ENCODE results near the gene TUBA3D.
"Not testable (repeated sequence)": the region's sequence is repeated elsewhere in the genome, so short reads cannot be mapped to it uniquely, and the experiment has no call there.

Gene TUBA3D

DNA sequence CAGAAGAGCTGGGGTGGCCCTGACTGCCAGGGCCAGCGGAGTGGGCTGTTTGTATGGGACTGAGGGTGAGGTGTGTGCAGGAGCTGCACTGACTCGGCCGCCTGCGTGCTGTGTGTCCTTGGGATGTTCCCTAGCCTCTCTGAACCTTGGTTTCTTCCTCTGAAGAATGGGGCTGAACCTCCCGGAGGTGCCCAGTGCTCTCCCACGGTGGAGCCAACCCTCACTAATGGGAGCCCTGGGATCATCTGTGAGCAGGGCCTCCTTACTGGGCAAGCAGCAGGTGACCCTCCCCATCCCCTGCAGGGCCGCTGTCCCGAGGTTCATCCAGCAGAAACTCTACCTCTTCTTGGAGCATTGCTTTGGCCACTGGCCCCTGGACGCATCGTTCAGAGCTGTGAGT is 40.1 kb downstream of the TUBA3D start:
- no peak for DNase-seq

DNA sequence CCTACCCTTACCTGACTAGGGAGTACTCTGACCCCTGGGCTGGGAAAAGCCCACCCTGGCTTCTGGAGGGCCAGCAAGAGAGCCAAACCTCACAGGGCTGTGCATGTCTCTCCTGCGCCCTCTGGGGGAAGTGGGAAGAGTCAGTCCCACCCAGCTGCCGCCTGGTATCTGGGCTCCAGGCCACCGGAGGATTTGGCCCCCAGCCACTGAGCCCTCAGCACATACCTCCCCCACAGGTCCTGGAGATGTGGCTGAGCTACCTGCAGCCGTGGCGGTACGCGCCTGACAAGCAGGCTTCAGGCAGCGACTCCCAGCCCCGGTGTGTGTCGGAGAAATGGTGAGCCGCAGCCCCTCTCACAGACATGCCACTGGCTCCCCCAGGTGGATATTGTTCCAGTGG is 40.7 kb downstream of the TUBA3D start:
- not testable (repeated sequence) for DNase-seq

DNA sequence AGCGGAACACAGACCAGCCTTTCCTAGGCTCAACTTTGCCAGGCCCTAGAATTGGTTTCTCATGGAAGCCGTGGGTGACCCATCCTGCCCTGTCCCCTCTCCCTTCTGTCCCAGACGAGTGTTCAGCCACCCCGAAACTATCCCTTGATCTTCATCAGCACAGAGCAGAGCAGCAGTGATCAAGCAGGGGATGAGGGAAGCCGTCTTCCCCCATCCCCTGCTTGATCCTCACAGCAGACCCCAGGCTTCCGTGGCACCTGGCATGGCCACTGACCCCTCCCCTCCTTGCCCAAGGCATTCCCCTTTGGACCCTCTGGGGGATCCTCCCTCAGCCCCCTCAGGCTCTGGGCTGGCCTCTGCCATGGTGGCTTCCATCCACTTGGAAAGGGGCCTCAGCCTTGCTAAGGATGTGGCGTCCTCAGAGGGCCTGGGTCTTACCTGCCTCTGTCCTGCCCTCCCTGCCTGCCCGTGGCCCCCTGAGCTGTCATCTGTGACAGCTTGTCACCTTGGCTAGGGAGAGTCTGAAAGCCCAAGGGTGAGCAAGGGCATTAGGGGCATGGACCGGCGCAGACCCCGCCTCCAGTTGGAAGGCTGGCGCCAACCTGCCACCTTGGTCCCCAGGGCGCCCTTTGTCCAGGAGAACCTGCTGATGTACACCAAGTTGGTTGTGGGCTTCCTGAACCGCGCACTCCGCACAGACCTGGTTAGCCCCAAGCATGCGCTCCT is 41.4 kb downstream of the TUBA3D start:
- no peak for DNase-seq

DNA sequence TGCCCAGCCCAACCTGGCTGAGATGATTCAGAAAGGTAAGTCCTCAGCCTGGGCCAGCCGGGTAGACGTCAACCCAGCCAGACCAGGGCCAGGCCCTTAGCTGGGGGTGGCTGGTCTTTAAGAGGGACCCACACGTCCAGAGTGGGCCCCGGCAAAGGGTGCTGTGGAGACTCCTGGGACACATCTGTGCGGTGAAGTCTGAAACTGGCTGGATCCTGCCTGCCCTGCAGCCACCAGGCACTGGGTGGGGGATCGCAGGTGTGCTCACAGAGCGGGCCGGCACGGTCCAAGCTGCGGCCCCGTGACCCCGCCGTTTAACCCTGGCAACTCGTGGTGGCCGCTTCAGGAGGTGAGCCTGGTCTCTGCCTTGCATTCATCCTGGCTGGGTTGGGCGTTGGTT is 41.9 kb downstream of the TUBA3D start:
- not testable (repeated sequence) for DNase-seq

DNA sequence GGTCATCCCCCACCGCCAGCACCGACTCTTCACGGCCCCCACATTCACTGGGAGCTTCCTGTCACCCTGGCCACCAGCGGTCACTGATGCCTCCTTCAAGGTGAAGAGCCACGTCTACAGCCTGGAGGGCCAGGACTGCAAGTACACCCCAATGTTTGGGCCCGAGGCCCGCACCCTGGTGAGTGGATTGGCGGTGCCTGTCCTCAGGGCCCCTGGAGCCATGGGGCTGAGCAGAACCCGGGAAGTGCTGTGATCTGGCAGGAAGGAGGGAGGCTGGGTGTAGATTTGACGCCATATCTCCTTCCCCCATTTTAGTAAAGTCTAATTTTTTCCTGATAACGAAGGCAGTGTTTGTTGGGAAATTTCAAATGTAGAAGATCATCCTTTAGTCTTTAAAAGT is 42.6 kb downstream of the TUBA3D start:
- not testable (repeated sequence) for DNase-seq

DNA sequence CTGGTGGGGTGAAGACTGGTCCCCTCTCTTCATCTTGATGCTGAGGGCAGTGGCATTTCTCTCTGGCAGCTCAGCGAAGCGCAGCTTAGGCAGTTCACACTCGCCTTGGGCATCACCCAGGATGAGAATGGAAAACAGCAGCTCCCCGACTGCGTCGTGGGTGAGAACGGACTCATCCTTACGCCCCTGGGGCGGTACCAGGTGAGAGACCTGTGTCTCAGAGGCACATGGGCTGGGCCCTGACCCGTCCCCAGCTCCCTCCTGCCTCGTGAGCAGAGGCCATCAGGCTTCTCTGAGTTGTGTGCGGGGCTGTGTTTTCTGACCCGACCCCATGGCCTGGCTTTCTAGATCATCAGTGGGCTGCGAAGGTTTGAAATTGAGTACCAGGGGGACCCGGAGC is 43.5 kb downstream of the TUBA3D start:
- DNase-seq = no peak

DNA sequence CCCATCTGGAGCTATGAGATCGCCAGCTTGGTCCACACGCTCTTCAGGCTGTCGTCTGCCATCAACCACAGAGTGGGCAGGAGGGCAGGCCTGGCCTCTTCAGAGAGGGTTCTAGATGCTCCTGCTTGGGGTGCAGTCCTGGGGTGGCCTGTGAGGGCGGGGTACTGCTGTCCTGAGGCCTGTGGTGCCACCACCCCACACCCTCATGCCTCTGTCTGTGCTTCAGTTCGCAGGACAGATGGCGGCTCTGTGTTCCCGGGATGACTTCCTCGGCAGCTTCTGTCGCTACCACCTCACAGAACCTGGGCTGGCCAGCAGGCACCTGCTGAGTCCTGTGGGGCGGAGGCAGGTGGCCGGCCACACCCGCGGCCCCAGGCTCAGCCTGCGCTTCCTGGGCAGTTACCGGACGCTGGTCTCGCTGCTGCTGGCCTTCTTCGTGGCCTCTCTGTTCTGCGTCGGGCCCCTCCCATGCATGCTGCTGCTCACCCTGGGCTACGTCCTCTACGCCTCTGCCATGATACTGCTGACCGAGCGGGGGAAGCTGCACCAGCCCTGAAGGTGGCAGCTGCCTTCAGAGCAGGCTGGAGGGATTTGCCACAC is 44.1 kb downstream of the TUBA3D start:
- DNase-seq = not testable (repeated sequence)

DNA sequence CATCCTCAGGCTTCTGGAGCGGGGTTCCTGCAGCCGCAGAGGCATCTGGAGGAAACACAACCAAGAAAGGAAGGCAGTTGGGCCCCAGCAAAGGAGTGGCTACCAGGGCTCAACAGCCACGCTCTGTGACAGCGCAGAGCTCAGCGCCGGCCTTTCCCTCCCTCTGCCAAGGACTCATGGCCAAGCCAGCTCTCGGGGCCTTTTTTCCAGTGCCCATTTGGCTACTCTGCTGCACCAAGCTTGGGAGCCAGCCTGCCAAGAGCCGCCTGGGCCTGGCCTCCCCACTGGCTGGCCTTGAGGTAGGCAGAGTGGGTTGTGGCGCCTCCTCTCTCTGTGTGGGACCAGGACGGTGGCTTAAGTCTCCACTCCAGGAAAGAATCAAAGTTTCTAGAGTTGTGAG is 44.6 kb downstream of the TUBA3D start:
- no peak for DNase-seq

DNA sequence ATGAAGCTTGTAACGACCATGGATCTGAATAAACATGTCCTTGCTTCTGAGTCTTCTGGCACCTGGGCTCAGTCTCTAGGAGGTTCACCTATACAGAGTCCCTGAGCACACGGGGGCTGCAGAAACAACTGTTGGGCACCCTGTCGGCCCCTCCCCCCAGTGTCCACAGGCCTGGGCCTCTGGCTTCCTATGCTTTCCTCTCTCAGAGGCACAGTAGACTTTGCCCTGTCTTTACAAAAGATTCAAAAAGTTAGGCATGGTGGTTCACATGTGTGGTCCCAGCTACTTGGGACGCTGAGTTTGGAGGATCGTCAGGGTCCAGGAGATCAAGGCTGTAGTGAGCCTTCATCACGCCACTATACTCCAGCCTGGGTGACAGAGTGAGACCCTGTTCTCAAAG is 45.6 kb downstream of the TUBA3D start:
- not testable (repeated sequence) for DNase-seq

DNA sequence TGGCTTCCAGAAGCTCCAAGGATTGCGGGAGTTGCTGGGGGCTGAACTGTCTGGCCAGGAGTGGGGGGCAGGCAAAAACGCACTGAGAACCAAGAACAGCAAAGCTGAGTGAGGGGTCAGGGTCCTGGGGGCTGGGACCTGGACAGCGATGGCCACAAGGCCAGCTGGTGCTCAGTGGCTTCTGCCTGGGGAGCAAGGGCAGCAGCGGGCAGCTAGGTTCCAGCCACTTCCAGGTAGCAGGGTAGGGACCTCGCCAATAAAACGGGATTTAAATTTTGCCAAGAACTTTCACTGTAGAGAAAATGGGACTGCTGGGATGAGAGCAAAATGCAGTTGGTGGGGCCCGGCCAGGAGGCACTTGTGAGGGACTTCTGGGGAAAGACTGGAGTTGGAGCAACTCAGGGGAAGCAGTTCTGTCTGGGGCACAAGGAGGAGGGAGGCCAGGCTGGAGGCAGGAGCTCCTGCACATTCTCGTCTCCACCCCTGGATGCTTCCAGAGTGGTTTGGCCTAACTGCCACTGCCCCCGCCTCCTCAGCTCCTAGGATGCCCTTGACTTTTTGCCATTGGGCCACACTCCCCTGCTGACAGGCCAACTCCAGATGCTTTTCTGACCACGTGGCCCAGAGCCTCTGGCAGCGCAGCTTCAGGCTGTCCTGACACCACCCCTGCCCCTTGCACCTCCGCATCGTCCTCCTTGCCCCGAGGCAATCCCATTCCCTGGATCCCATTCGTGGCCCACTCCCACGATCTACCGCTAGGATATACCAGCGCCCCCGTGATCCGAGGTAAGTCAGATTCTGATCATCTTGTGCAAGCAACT is 46.3 kb downstream of the TUBA3D start:
- DNase-seq = no peak

DNA sequence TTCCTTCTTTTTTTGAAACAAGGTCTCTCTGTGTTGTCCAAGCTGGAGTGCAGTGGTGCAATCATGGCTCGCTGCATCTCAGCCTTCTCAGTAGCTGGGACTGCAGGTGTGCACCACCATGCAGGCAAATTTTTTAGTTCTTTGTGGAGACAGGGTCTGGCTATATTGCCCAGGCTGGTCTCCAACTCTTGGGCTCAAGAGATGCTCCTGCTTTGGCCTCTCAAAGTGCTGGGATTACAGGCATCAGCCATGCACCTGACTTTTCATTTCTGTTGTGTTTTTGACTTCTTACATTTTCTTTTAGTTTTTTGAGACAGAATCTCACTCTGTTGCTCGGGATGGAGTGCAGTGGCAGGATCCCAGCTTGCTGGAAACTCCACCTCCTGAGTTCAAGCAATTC is 49.3 kb downstream of the TUBA3D start:
- not testable (repeated sequence) for DNase-seq

DNA sequence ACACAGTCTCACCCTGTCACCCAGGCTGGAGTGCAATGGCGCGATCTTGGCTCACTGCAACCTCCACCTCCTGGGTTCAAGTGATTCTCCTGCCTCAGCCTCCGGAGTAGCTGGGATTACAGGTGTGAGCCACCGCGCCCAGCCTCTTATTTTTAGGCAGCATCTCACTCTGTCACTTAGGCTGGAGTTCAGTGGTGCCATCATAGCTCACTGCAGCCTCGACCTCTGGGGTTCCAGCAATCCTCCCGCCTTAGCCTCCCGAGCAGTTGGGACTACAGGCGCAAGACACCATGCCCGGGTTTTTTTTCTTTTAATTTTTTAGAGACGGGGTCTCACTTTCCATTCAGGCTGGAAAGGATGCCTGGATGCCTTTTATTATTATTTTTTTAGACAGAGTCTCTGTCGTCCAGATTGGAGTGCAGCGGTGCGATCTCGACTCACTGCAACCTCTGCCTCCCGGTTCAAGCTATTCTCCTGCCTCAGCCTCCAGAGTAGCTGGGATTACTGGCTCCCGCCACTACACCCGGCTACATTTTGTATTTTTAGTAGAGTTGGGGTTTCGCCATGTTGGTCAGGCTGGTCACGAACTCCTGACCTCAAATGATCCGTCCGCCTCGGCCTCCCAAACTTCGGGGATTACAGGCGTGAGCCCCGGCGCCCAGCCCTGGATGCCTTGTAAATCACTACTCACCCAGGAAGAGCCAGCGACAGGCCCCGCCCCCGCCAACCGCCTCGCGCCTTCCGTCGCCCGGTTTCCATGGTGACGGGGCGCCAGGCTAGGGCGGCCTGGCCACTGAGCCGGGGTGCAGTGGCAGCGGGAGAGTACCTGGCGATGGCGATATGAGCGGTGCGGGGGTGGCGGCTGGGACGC is 51.4 kb downstream of the TUBA3D start, which contains the start of gene CCDC74A:
Gene CCDC74A, plus strand, starts transcription at position 758 of the 871 bp plus-strand sequence. Its CDS starts 83 bp downstream, at position 841.
- DNase-seq = peak; percentile 72

DNA sequence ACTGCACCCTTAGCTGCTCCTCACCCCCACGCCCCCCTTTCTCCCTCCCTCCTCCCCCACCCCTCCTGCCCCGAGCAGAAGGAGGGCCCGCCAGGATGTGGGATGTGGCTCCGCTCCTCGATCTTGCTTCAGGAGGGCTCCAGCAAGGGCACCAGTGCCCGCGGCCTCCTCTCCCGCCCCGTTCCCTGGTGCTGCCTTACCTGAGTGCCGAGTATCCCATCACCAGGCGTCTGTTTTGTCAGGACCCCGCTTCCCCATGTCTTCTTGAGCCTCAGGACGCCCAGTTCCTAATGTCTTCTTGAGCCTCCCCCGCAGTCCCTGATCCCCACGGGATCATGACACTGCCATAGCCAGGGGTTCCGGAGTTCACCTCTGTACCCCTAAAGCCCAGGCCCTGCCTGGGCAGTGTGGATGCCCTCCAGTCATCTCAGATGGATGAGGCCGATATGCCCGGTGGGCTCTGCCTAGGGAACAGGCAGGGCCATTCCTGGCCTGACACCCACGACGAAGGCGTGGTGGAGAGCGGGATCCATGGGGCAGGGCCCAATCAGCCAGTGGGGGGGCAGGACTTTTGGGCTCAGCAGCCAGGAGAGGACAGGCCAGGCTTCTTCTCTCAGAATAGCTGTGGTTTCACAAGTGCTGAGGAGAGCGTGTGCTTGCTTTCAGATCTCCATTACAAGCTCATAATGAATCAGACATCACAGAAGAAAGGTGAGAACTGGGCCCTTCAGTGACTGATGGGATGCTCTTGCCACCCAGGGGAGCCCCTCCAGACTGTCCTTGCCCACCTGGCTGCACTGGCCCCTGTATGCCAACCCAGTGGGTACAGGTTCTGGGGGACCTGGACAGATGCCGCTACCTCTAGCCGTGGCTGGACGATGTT is 53.3 kb downstream of the TUBA3D start:
- not testable (repeated sequence) for DNase-seq

DNA sequence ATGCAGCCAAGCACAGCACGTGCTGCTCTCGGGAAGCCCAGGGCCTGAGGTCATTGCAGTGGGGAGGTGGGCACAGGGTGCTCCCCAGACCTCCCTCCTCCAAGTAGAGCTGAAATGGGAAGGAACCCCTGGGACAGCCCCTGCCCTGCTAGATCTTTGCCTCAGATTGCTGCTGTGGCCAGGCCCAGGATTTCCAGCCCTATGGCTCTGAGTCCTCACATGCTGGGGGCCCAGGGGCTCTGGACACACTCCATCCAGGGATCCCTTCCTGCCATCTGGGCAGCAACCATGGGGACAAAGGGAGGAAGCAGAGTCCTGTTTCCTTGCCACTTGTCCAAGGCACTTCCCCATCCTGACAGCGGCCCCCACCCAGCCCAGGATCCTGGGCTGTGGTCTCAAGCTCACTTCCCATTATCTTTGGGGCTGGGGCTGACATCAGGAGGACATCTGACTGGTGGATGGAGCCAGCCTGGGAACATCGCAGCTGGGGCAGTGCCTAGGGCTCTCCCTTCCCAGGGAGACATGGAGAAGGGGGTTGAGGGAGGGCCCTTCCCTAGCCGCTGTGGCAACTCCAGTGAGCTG is 54.0 kb downstream of the TUBA3D start:
- DNase-seq = not testable (repeated sequence)

DNA sequence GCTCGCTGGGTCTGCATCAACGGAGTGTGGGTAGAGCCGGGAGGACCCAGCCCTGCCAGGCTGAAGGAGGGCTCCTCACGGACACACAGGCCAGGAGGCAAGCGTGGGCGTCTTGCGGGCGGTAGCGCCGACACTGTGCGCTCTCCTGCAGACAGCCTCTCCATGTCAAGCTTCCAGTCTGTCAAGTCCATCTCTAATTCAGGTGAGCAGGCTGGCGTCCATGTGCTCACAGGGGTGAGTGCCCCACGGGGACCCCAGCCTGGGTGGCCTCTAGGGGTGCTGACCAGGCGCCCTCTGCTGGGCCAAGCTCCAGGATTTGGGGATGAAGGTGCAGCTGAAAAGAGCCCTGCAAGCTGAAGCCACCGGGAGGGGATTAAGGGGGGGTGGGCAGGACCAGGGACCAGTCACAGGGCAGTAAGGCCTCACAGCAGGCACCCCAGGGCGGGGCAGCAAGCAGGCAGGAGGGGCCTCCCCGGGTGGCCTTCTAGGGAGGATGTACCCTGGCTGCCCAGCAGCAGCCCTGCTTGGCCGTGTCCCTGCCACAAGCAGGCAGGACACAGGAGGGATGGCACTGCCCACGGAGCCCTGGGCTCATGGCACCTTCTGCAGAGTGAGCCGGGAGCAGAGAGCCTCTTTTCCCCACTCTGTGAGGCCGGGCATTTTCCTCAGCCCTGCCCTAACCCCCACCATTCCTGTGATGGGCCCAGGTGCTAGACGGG is 54.9 kb downstream of the TUBA3D start:
- not testable (repeated sequence) for DNase-seq

DNA sequence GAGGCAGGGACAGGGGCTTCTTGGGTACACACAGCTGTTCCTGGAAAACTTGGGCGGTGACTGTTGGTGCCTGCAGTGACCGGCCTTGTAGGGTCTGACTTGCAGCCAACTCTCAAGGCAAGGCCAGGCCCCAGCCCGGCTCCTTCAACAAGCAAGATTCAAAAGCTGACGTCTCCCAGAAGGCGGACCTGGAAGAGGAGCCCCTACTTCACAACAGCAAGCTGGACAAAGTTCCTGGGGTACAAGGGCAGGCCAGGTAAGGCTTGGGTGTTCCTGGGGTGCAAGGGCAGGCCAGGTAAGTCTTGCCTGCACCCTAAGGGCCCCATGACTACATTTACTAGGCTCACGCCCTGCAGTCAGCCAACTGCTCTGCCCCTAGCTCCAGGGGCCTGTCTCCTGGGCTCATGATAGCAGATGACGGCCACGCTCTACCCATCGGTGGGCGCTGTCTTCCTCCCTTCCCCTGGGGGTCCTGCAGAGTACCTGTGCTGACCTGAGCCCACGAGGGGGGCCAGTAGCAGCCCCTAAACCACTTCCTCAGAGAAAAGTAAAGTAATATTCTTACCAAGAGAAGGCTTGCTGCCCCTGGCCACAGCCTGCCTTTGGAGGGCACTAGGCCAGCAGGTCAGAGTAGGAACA is 55.7 kb downstream of the TUBA3D start:
- DNase-seq = not testable (repeated sequence)

All from activated gamma-delta T cell (primary cell).